Liver (tissue), 9 donors: Measurements from ENCODE around the gene PPT2. TPM values are rescaled to one million over a fixed set of nuclear protein-coding genes. Genes with fewer than 3 reads are reported as not detected.

Experiments
- DNase-seq: peaks from one replicate; pipeline ENCODE4 v3.0.0-alpha.2; 2017; ENCODE audit warnings: low spot score
- H3K27ac ChIP-seq, 2 donors: one replicate each; pipeline ENCODE4 v1.7.0; 2013; ENCODE audit warnings: inconsistent platforms in 2 of 2, low read length in 2 of 2, control low read depth in 1 of 2, low read depth in 1 of 2, mild to moderate bottlenecking in 1 of 2
- H3K27me3 ChIP-seq, 4 donors: one replicate each; pipeline versions ENCODE4 v1.6.1 to v1.7.0; 2013; ENCODE audit warnings: low read length in 3 of 4, inconsistent platforms in 1 of 4, mild to moderate bottlenecking in 1 of 4, moderate library complexity in 1 of 4; ENCODE audit not compliant: control insufficient read depth in 4 of 4, insufficient read depth in 4 of 4
- H3K36me3 ChIP-seq, 4 donors: one replicate each; pipeline versions ENCODE4 v1.6.1 to v1.7.0; 2013; ENCODE audit warnings: low read length in 3 of 4, mild to moderate bottlenecking in 3 of 4, low read depth in 1 of 4, moderate library complexity in 1 of 4; ENCODE audit not compliant: control insufficient read depth in 4 of 4, insufficient read depth in 3 of 4
- H3K4me1 ChIP-seq, 4 donors: one replicate each; pipeline versions ENCODE4 v1.6.1 to v1.7.0; 2013; ENCODE audit warnings: low read length in 3 of 4, mild to moderate bottlenecking in 3 of 4, moderate library complexity in 1 of 4; ENCODE audit not compliant: control insufficient read depth in 4 of 4, insufficient read depth in 4 of 4
- H3K4me3 ChIP-seq, 3 donors: one replicate each; pipeline versions ENCODE4 v1.6.1 to v1.7.0; 2013; ENCODE audit warnings: low read length in 3 of 3, control low read depth in 1 of 3, low read depth in 1 of 3, mild to moderate bottlenecking in 1 of 3
- H3K9ac ChIP-seq, 2 donors: one replicate each; pipeline ENCODE4 v1.7.0; 2013; ENCODE audit warnings: low read length in 2 of 2, mild to moderate bottlenecking in 2 of 2, moderate library complexity in 2 of 2, control low read depth in 1 of 2, low read depth in 1 of 2
- H3K9me3 ChIP-seq, 4 donors: one replicate each; pipeline versions ENCODE4 v1.6.1 to v1.7.0; 2013; ENCODE audit warnings: low read length in 3 of 4; ENCODE audit not compliant: control insufficient read depth in 4 of 4
- ATF3 ChIP-seq: IDR thresholded peaks from 2 replicates; pipeline ENCODE4 v1.6.1; 2016; ENCODE audit warnings: antibody characterized with exemption
- CTCF ChIP-seq: fragments of 150-350 bp; IDR thresholded peaks from 2 replicates; pipeline ENCODE4 v1.5.1; 2017; ENCODE audit warnings: improper control_type of control experiment, low read depth, low read length; ENCODE audit not compliant: missing input control
- EGR1 ChIP-seq, 2 donors: IDR thresholded peaks; 2 replicates each; pipeline ENCODE4 v1.6.1; 2016 to 2018; ENCODE audit warnings: antibody characterized with exemption in 2 of 2, low read depth in 2 of 2
- FOXA1 ChIP-seq: IDR thresholded peaks from 2 replicates; pipeline ENCODE4 v1.6.1; 2016; ENCODE audit warnings: antibody characterized with exemption
- FOXA2 ChIP-seq: IDR thresholded peaks from 2 replicates; pipeline ENCODE4 v1.6.1; 2016; ENCODE audit warnings: antibody characterized with exemption
- GABPA ChIP-seq, 2 donors: IDR thresholded peaks in 1 of 2; conservative IDR thresholded peaks in 1 of 2; 2 replicates each; pipeline ENCODE4 v1.6.1; 2016; ENCODE audit warnings: antibody characterized with exemption in 2 of 2, mild to moderate bottlenecking in 1 of 2, moderate library complexity in 1 of 2
- HNF4A ChIP-seq, 2 donors: conservative IDR thresholded peaks; 2 replicates each; pipeline ENCODE4 v1.6.1; 2016; ENCODE audit warnings: antibody characterized with exemption in 2 of 2, mild to moderate bottlenecking in 2 of 2
- HNF4G ChIP-seq: IDR thresholded peaks from 2 replicates; pipeline ENCODE4 v1.6.1; 2016; ENCODE audit warnings: antibody characterized with exemption
- JUND ChIP-seq, 2 donors: IDR thresholded peaks; 2 replicates each; pipeline ENCODE4 v1.6.1; 2016; ENCODE audit warnings: antibody characterized with exemption in 2 of 2
- MAX ChIP-seq: IDR thresholded peaks from 2 replicates; pipeline ENCODE4 v1.6.1; 2016; ENCODE audit warnings: antibody characterized with exemption
- NR2F2 ChIP-seq: IDR thresholded peaks from 2 replicates; pipeline ENCODE4 v1.6.1; 2016; ENCODE audit warnings: antibody characterized with exemption
- RAD21 ChIP-seq, 2 donors: IDR thresholded peaks; 2 replicates each; pipeline ENCODE4 v1.6.1; 2016; ENCODE audit warnings: antibody characterized with exemption in 2 of 2, mild to moderate bottlenecking in 2 of 2
- RXRA ChIP-seq, 2 donors: IDR thresholded peaks; 2 replicates each; pipeline ENCODE4 v1.6.1; 2017 to 2018; ENCODE audit warnings: antibody characterized with exemption in 2 of 2, mild to moderate bottlenecking in 1 of 2
- SP1 ChIP-seq: IDR thresholded peaks from 2 replicates; pipeline ENCODE4 v1.6.1; 2018; ENCODE audit warnings: antibody characterized with exemption, mild to moderate bottlenecking
- TAF1 ChIP-seq: conservative IDR thresholded peaks from 2 replicates; pipeline ENCODE4 v1.6.1; 2016; ENCODE audit warnings: antibody characterized with exemption, mild to moderate bottlenecking
- YY1 ChIP-seq: IDR thresholded peaks from 2 replicates; pipeline ENCODE4 v1.6.1; 2016; ENCODE audit warnings: antibody characterized with exemption, mild to moderate bottlenecking
- ZBTB33 ChIP-seq: IDR thresholded peaks from 2 replicates; pipeline ENCODE4 v1.6.1; 2016; ENCODE audit warnings: antibody characterized with exemption
- WGBS: extraction: QIAGEN DNeasy Blood & Tissue Kit; methylation state at CpG from one replicate; pipeline ENCODE4 v1.1.7; 2013; 5-methylcytosine and 5-hydroxymethylcytosine counted together
- polyA plus RNA-seq, 2 donors: library from polyadenylated mRNA; stranded (reverse) in 1 of 2; unstranded in 1 of 2; fragments of 200-250 nt in 1 of 2; fragments of >200 nt in 1 of 2; fragmentation: Nextera tagmentation in 1 of 2; extraction: Ambion mirVana in 1 of 2; gene quantifications; one replicate each; pipeline versions ENCODE4 v1.2.1 to v1.2.3, GENCODE V29; 2013 to 2015
- total RNA-seq, 2 donors: library from RNA; depleted of rRNA; stranded (reverse); fragments of >200 nt; gene quantifications; one replicate each; pipeline ENCODE4 v1.2.3, GENCODE V29; 2014
- donor health status: healthy.
- donor health status: healthy.
- donor health status: healthy.
- donor health status: healthy.
- donor health status: healthy.

The PPT2 gene
- total and polyA plus RNA-seq, 4 donors, result 7.6 to 47.4 (median 15.1) TPM

GRCh38 chr6:32202186-32202585, 48.2 kb downstream of the PPT2 start:
- DNase-seq, result no peak
- peaks cover 0 to 2% (median under 1%) of the 10 kb centered on the region in 4 donors for H3K4me1 ChIP-seq
- 83% methylated on average over 9 of the region's 9 CpGs for WGBS

GRCh38 chr6:32203426-32204267, 49.7 kb downstream of the PPT2 start:
- no peak overlapping the region for H3K9ac ChIP-seq
- H3K36me3 ChIP-seq, result no peaks in the 10 kb centered on the region
- H3K27ac ChIP-seq, result no peak overlapping the region
- H3K9me3 ChIP-seq, result no peaks in the 10 kb centered on the region
- H3K27me3 ChIP-seq, result no peaks in the 10 kb centered on the region
- no peaks in the 10 kb centered on the region for H3K4me1 ChIP-seq
- 77% methylated on average over 9 of the region's 9 CpGs for WGBS
- DNase-seq, result no peak
- no peak overlapping the region for H3K4me3 ChIP-seq
- no peak for TF ChIP-seq HNF4A (conservative IDR thresholded peaks at IDR 0.05)
- TF ChIP-seq EGR1 (IDR thresholded peaks at IDR 0.05; ENCODE audit: low read depth in 2 of 2), result no peak
- TF ChIP-seq FOXA2, result no peak
- TF ChIP-seq TAF1, result no peak
- TF ChIP-seq ZBTB33, result no peak
- no peak for TF ChIP-seq SP1
- no peak for TF ChIP-seq CTCF
- no peak for TF ChIP-seq FOXA1
- TF ChIP-seq MAX, result no peak
- no peak for TF ChIP-seq RAD21 (IDR thresholded peaks at IDR 0.05)
- TF ChIP-seq GABPA (IDR thresholded peaks at IDR 0.05 in 1 of 2, conservative IDR thresholded peaks at IDR 0.05 in 1 of 2), result no peak
- TF ChIP-seq JUND (IDR thresholded peaks at IDR 0.05), result no peak
- no peak for TF ChIP-seq YY1
- no peak for TF ChIP-seq NR2F2
- no peak for TF ChIP-seq ATF3
- no peak for TF ChIP-seq RXRA (IDR thresholded peaks at IDR 0.05)
- TF ChIP-seq HNF4G, result no peak

More at GRCh38 chr6:32202186-32202585, 48.2 kb downstream of the PPT2 start:
- TF ChIP-seq HNF4G, result no peak
- TF ChIP-seq JUND (IDR thresholded peaks at IDR 0.05), result no peak
- no peak for TF ChIP-seq FOXA1
- TF ChIP-seq ZBTB33, result no peak
- no peak for TF ChIP-seq EGR1 (IDR thresholded peaks at IDR 0.05; ENCODE audit: low read depth in 2 of 2)
- TF ChIP-seq ATF3, result no peak
- no peak for TF ChIP-seq GABPA (IDR thresholded peaks at IDR 0.05 in 1 of 2, conservative IDR thresholded peaks at IDR 0.05 in 1 of 2)
- TF ChIP-seq FOXA2, result no peak
- TF ChIP-seq SP1, result no peak
- no peak for TF ChIP-seq NR2F2
- no peak for TF ChIP-seq HNF4A (conservative IDR thresholded peaks at IDR 0.05)
- no peak for TF ChIP-seq YY1
- no peak for TF ChIP-seq RXRA (IDR thresholded peaks at IDR 0.05)
- Histone ChIP-seq H3K27ac (no peak overlapping the region), H3K4me3 (no peak overlapping the region), H3K36me3 (no peaks in the 10 kb centered on the region), H3K9me3 (no peaks in the 10 kb centered on the region), H3K9ac (no peak overlapping the region), H3K27me3 (no peaks in the 10 kb centered on the region)
